ENCODE data around the gene CASP7.

Gene CASP7

DNA sequence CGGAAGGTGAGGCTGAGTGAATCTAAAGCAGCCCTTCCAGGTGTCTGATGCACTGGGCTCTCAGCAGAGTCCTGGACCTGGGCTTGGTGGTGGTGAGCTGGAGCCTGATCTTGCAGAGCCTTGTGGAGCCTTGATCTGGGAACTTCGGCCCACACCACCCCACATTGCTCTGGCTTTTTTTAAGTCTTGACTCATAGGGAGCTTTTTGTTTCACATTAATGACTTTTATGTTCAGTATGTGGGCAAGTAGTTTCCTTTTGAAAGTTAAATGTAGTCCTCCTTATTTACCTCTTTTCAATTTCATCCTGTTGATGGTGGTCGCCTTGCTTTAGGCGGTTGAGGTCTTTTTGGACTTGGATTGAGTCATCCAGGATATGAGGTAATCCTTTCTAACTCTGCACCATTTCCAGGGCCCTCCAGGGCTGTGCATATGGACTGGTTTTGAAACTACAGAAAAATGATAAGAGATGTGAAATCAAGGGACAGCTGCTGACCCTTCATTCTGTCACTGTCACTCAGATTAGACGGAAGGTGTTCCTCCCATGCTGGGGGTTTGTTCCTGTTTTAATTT lies 12.9 kb upstream of the CASP7 start:
- DNase-seq (ENCODE audit: low read depth): no peak

DNA sequence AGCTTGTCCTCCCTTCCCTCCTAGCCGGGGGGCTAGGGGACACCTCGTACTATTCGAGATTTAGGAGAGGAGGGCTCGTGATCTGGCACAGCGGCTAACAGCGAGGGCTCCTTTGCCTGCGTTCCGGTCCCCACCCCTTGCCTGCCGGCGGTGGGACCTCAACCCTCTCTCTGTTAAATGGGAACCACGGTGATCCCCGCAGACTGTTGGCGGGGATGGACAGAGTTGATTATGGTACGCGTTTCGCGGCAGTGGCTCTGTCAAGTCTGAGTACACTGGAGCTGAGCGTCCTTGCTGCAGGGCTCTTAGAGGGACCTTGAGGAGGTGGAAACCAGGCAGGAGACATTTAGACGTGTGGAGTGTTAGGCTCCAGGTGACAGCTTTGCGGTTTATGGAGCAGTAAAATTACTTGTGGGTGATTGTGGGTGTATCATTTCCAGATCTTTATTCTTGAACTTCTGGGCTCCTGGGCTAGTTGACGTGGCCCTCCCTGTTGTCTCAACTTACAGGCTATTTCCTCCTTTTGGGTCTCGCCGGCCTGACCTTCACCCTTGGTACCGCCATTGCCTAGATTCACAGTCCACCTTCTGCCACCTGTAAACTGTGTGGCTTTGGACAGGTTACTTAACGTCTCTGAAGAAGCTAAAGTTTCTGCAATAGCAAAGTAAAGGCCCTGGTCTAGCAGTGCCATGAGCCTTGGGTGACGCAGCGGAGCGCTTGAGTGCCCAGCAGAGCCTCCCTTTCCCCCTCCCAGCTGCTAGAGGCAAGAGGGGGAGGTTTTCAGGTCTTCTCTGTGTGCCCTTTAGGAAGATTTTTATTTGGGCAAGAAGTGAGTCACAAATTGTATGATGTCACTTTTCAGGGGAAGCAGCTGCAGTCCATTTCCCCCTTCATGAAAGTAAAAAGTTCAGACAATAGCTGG lies 739 bp downstream of the CASP7 start:
- no peak for DNase-seq (ENCODE audit: low read depth)

DNA sequence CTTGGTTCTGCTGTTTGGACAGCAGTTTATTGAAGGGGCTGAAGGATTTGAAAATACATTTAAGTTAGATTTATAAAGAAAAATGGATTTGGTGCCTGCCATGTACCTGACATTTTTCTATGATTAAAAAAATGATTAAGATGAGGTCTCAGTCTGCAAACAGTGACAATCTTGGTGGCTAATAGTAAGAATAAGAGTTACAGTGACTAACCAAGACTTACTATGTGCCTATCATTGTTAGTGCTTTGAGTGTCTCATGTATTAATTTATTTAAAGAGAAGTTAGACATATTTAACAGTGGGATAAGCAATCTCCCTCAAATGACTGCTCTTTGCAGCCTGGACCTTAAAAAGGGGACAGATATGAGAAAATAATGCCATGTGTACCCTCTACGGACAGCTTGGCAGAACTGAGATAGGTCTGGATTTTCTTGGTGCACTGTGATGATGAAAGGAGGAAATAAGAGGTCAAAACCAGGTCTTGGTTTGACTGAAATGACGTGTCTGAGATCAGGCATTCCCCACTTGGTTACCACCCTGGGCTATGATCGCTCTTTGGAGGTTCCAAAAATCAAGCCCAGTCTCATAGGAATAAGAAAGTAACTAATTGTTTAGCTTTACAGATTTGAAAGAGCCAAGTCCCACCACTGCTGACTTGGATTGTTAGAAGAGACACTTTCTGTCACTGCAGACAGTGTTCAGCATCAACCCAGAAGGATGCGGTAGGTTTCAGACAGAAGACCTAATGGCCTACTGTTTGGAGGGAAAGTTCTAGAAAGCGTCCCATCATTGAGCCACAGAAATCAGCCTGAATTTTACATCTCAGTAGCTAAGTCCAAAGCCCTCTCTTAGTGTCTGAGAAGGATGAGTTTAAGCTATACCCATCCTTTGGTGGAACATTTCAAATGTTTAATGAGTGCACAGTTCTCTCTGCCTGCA lies 2.1 kb downstream of the CASP7 start:
- no peak for DNase-seq (ENCODE audit: low read depth)

DNA sequence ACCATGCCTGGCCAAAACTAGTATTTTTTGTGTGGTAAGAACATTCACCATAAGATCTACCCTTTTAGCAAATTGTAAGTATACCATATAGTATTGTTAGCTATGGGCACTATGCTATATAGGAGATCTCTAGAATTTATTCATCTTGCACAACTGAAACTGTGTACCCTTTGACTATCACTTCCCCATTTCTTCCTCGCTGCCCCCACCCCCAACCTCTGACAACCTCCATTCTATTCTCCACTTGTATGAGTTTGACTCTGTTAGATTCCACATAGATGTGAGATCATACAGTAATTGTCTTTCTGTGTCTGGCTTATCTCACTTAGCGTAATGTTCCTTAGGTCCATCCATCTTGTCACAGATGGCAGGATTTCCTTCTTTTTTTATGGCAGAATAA lies 3.6 kb downstream of the CASP7 start:
- DNase-seq (ENCODE audit: low read depth): no peak

DNA sequence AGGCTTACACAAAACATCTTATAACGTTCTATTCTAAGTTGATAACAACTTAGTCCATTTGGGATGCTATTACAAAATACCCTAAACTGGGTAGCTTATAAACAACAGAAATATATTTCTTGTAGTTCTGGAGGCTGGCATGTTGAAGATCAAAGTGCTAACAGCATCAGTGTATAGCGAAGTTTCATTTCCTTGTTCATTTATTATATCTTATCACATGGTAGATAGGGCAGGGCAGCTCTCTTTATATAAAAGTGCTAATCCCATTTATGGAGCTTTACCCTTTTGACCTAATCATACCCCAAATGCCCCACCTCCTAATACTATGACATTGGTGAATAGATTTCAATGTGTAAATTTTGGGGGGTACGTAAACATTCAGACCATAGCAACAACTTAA lies 6.3 kb downstream of the CASP7 start:
- DNase-seq (ENCODE audit: low read depth): no peak

DNA sequence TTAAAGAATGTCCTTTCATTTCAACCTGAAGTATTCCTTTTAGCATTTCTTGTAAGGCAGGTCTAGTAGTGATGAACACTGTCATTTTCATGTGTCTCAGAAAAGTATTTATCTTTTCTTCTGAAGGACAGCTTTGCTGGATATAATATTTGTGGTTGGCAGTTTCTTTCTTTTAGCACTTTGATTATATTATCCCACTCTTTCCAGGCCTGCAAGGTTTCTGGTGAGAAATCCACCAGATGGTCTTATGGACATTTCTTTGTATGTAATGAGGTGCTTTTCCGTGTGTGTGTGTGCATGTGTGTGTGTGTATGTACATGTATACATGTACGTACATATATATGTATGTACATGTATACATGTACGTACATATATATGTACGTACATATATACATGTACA lies 7.3 kb downstream of the CASP7 start:
- no peak for DNase-seq (ENCODE audit: low read depth)

DNA sequence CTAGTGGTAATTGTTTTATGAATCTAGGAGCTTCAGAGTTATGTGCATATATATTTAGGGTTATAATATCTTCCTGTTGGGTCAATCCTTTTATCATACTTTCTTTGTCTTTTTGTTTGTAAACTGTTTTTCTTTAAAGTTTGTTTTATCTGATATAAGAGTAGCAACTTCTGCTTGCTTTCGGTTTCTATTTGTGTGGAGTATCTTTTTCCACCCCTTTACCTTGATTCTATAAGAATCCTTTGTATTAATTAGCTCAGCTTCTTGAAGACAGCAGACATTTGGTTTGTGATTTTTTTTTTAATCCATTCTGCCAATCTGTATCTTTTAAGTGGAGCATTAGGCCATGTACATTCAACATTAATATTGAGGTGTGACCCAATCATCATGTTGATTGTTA lies 9.3 kb downstream of the CASP7 start:
- DNase-seq (ENCODE audit: low read depth): no peak

DNA sequence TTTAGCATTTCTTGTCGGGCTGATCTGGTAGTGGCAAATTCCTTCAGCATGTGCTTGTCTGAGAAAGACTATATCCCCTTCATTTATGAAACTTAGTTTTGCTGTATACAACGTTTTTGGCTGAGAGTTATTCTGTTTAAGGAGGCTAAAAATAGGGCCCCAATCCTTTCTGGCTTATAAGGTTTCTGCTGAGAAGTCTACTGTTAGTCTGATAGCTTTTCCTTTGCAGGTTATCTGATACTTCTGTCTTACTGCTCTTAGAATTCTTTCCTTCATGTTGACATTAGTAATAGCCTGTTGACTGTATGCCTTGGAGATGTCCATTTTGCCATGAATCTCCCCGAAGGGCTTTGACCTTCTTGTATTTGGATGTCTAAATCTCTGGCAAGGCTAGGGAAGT lies 9.9 kb downstream of the CASP7 start:
- DNase-seq (ENCODE audit: low read depth): no peak

DNA sequence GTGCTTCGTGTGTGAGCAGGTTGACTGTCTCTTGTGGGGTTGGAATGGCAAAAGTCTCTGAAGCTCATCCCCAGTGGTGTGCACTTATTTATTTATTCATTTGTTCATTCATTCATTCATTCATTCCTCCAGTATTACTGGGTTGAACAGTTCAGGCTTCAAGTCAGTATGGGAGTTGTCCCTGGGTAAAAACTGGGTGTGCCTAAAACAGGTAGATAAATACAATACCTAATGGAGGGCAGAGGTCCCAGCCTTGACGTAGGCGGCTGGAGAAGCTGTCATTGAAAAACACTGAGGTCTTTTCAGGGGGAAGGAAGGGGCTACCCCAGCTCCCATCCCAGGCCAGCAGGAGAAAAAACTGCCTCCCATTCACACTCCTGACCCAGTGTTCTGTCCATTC lies 11.0 kb downstream of the CASP7 start:
- DNase-seq (ENCODE audit: low read depth): no peak

DNA sequence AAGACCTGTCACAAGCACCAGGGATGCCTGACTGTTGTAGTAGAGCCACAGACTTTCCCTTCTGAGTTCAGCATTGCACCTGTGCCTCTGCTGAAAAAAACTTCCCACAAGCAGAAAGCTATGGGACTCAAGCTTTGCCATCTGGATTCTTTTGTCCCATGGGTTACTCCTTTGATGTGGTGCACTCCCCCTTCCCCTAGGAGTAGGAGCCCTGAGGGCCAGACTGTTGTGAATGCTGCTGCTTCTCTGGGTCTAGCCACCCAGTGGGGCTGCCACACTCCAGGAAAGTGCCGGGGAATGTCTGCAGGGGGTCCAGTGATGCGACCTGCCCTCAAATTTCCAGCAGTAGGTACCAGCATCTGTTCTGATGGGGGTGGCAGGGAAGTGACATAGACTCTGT lies 11.7 kb downstream of the CASP7 start:
- DNase-seq (ENCODE audit: low read depth): no peak

DNA sequence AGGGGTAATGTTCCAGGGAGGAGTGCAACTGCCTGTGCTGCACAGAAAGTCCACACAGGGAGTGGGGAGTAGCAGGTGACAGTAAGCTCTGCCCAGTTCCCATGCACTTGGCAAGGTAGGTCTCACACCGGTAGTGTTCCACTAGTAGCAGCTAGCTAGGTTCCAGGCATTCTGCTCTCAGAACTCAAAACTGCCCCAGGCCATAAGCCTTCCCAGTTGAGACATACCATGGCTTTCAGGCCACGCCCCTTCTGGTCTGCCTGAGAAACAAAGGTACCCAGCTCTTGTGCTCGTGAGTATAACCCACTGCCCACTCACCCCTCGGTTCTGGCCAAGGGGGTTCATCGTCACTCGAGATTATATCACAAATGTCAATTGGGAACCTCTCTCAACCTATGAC lies 12.6 kb downstream of the CASP7 start:
- no peak for DNase-seq (ENCODE audit: low read depth)

DNA sequence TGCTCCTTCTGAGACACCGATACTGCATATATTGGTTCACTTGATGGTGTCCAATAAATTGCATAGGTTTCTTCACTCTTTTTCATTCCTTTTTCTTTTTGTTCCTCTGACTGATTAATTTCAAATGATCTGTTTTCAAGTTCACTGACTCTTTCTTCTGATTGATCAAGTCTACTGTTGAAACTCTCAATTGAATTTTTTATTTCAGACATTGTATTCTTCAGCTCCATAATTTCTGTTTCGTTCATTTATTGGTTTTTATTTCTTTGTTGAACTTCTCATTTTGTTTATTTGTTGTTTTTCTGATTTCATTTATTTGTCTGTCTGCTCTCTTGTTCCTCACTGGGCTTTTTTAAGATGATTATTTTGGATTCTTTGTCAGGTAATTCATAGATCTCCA lies 13.6 kb downstream of the CASP7 start:
- no peak for DNase-seq (ENCODE audit: low read depth)

DNA sequence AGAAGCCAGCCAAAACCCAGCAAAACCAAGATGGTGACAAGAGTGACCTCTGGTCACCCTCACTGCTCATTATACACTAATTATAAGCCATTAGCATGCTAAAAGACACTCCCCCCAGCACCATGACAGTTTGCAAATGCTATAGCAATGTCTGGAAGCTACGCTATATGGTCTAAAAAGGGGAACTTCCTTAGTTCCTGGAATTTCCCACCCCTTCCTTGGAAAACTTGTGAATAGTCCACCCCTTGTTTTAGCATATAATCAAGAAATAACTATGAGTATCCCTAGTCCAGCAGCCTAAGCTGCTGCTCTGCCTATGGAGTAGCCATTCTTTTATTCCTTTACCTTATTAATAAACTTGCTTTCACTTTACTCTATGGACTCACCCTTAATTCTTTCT lies 16.0 kb downstream of the CASP7 start:
- DNase-seq (ENCODE audit: low read depth): no peak

DNA sequence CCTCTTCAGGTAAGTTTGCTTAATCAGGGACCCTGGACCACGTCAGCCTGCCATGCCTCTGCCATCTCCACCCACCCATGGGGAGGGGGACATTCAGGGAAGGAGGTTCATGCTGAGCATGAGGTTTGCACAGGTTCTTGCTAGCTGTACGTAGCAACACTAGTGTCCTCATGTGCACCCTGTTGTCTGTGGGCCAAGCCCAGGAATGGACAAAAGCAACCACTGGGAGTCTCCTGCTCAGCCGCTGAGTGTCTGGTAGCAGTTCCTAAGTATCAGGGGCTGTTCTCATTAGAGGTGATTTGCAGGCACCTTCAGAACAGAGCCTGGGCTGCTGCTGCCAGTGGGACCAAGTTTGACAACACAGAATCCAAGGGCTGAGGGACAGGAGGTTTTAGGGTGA lies 17.9 kb downstream of the CASP7 start:
- no peak for DNase-seq (ENCODE audit: low read depth)

DNA sequence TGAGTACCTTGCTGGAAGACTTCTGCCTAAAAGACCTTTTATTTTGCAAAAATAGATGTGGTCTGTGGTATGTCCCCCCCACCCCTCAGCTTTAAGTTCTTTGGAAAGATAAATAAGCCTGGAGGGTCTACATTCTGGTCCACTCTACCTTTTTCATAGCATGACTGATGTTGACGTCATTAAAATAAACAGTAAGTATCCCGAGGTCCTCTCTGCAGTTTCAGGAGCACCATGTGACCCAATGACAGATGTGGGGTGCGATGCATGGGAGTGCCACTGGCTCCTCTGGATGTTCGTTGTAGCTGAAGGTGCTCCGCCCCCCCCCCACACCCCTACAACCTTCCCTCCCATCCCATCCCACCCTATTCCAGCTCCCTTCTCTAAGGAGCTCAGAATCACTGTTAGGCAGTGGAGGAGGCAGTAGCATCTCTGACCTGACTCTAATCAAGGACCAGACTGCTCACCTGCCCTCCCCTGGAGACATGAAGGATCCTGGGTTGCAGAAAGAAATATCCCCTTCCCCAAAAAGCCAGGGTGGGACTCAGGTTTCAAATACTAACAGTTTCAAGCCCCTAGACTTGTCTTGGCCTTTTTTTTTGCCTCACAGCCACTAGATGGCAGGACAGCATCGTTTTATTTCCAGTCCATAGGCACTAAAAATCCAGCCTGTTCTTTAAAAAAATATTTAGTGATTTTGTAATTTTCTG lies 25.1 kb downstream of the CASP7 start:
- no peak for DNase-seq (ENCODE audit: low read depth)

DNA sequence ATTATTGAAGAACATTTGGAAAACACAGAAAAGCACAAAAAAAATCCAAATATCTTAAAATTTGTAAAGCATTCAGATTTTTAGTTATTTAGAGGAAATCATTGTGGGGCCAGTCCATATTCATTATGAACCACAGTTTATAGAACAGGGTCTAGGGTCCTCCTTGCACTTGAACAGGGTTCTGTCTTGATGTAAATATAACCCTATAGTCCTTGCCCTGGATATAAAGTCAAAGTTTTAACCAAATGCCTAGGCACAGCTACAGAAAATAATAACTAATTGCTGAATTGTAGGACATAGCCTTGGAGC lies 25.6 kb downstream of the CASP7 start:
- DNase-seq (ENCODE audit: low read depth): no peak

DNA sequence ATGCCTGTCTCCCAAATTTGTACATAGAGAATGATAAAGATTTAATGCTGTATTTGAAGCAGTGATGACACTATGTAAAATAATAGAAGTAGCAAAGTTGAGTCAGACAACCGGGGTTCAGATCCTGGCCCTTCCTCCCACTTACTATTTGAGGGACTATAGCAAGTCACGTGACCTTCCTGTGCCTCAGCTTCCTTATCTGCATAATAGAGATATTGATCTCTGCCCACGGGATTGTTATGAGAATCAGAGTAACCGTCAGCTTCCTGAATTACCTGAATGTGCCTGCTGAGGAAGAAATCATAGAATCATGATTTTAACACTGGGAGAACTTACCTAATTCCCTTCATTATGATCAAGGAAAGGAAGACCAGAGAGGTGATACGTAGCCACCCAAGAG lies 26.9 kb downstream of the CASP7 start:
- no peak for DNase-seq (ENCODE audit: low read depth)

DNA sequence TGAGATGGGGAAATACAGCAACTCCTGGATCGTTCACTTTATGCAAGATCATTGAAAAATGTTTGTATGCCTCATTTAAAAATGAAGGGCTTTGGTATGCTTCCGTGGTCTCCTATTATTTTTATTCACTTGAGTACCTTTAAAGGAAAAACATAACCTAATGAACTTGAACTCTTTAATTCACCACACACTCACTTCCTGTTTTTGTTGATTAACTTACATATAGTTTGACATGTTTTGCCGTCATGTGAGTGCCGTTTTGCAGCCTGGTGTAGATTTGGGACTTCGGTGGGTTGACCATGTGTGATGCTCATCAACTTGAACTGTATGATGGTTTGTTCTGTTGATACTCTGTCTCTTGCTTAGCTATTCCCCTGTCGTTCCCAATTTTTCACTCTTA lies 28.9 kb downstream of the CASP7 start:
- DNase-seq (ENCODE audit: low read depth): no peak

DNA sequence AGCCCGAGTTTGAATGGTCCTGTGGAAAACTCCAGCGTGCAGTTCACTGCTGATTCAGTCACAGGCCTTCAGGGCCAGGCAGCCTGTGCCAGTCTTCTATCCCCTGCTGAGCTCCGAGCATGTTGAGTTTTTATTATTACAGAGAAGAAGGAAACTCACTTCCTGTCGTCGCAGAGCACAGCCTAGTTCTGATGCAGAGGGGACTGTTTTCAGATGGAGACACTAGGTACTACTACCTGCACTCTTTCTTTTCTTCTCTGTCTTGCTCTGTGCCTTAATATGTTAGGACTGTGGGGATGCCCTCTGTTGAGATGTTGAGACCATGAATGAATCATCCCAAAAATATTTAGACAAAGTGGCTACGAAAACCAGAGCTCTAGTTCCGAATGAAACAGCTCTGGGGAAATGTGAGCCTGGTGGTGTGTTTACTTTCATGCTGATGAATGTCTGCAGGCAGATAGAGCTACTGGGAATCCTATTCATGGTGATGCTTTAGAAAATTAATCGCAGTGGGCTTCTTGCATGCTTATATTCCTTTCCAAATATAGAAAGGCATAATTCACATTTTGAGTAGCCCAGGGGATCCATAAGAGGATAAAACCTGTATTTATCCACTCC lies 29.6 kb downstream of the CASP7 start:
- DNase-seq (ENCODE audit: low read depth): no peak

DNA sequence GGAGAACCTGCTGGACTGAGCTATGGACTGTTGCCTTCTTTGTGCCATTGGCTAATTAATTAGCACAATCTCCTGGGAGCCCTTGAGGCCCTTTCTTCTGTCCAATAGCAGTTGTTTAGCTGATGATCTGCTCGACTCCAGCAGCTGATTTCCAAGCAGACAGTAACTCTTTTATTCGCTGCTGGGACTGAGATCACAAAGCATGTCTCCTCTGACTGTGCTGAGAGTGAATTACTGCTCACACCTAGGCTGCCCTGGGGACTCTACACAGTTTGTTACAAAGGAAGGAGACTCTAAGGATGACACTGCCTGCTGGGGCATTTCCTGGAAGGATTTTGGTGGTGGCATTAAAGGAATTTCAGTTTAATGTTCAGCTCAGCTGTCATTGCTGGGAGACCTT lies 31.4 kb downstream of the CASP7 start:
- no peak for DNase-seq (ENCODE audit: low read depth)

DNA sequence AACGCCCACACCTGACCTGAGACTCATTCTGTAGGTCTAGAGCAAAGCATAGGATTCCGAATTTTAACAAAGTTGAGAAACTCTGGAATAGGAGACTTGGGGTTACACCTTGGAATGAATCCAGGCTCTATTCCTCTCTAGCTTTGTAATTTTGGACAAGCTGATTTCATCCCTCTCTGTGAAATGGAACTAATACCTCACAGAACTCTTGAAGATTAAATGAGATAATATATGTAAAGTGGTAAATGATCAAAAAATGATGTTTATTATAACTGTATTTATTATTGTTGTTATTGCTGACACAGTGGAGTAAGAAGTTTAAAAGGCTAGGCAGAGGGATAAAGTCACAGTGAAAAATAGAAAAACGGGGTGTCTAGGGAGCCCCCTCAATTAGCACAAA lies 32.3 kb downstream of the CASP7 start:
- DNase-seq (ENCODE audit: low read depth): no peak
